SK-N-MC (cell line): ENCODE data around the gene UMAD1.

Experiments used
- EZH2 ChIP-seq: fragments of 200-600 bp; sonication (generic); IDR thresholded peaks from one replicate; pipeline ENCODE4 v1.6.1; 2017; ENCODE audit warnings: antibody characterized with exemption
- POLR2AphosphoS5 ChIP-seq: IDR thresholded peaks from 2 replicates; pipeline ENCODE4 v1.6.1; 2012; ENCODE audit warnings: mild to moderate bottlenecking, low read depth, low read length, borderline replicate concordance

GRCh38 chr7:7681191-7681935 is 40.8 kb downstream of the UMAD1 start:
- TF ChIP-seq EZH2 (no peak), POLR2AphosphoS5 (no peak)
